Loucy (cell line): ENCODE results near the gene TARDBP.

ENCODE experiments used
- H2AFZ ChIP-seq: fragments of 200-600 bp; sonication (generic); 2 replicates; pipeline ENCODE4 v1.6.0; 2016; ENCODE audit warnings: antibody characterized with exemption, mild to moderate bottlenecking, low read length, moderate library complexity
- H3F3A ChIP-seq: fragments of 200-600 bp; 2 replicates; pipeline ENCODE4 v1.6.0; 2016; ENCODE audit warnings: antibody characterized with exemption, low read depth, mild to moderate bottlenecking
- H3K27me3 ChIP-seq: fragments of 200-600 bp; sonication (generic); 2 replicates; pipeline ENCODE4 v1.6.1; 2014; ENCODE audit warnings: low read length, mild to moderate bottlenecking; ENCODE audit not compliant: insufficient read depth, poor library complexity, severe bottlenecking
- H3K36me3 ChIP-seq: fragments of 200-600 bp; sonication (generic); 2 replicates; pipeline ENCODE4 v1.6.1; 2016; ENCODE audit warnings: low read length; ENCODE audit not compliant: insufficient read depth
- H3K4me1 ChIP-seq: fragments of 200-600 bp; sonication (generic); 2 replicates; pipeline ENCODE4 v1.5.1; 2014; ENCODE audit warnings: low read length, mild to moderate bottlenecking; ENCODE audit not compliant: insufficient read depth, poor library complexity, severe bottlenecking
- H3K4me2 ChIP-seq: fragments of 200-600 bp; sonication (generic); 2 replicates; pipeline ENCODE4 v1.6.0; 2014; ENCODE audit warnings: antibody characterized with exemption, low read length, low read depth, mild to moderate bottlenecking; ENCODE audit not compliant: poor library complexity, severe bottlenecking
- H3K4me3 ChIP-seq: fragments of 200-600 bp; sonication (generic); 2 replicates; pipeline ENCODE4 v1.5.1; 2014; ENCODE audit warnings: low read length, mild to moderate bottlenecking, mixed read lengths; ENCODE audit not compliant: poor library complexity, severe bottlenecking
- H3K79me2 ChIP-seq: fragments of 200-600 bp; sonication (generic); 2 replicates; pipeline ENCODE4 v1.6.1; 2014; ENCODE audit warnings: low read length; ENCODE audit not compliant: insufficient read depth
- H3K9ac ChIP-seq: fragments of 200-600 bp; sonication (generic); 2 replicates; pipeline ENCODE4 v1.6.0; 2014; ENCODE audit warnings: mild to moderate bottlenecking, low read depth, low read length, moderate library complexity; ENCODE audit not compliant: poor library complexity, severe bottlenecking
- H3K9me2 ChIP-seq: fragments of 200-600 bp; sonication (generic); replicated peaks from 2 replicates; pipeline ENCODE4 v1.6.1; 2016; ENCODE audit warnings: low read depth, low read length, mixed read lengths
- H3K9me3 ChIP-seq: fragments of 200-600 bp; sonication (generic); 2 replicates; pipeline ENCODE4 v1.6.1; 2014; ENCODE audit warnings: mild to moderate bottlenecking, antibody characterized with exemption, low read length, low read depth; ENCODE audit not compliant: insufficient read depth
- H4K20me1 ChIP-seq: fragments of 200-600 bp; sonication (generic); 2 replicates; pipeline ENCODE4 v1.6.0; 2014; ENCODE audit warnings: antibody characterized with exemption, low read length, mild to moderate bottlenecking; ENCODE audit not compliant: insufficient read depth, poor library complexity, severe bottlenecking
- EZH2phosphoT487 ChIP-seq: fragments of 200-600 bp; IDR thresholded peaks from 2 replicates; pipeline ENCODE4 v1.6.1; 2018; ENCODE audit warnings: antibody characterized with exemption, mild to moderate bottlenecking, moderate library complexity, borderline replicate concordance
- TF ChIP-seq, protein P1 (sequence below): fragments of 200-600 bp; sonication (generic); conservative IDR thresholded peaks from 2 replicates; pipeline ENCODE4 v1.5.1; 2014; ENCODE audit warnings: mild to moderate bottlenecking, antibody characterized with exemption, low read length

Gene TARDBP

GRCh38 chr1:11026052-11026451 is 13.6 kb downstream of the TARDBP start:
- H4K20me1 ChIP-seq: peaks cover 35% of the 10 kb centered on the region
- H3K4me1 ChIP-seq: no peaks in the 10 kb centered on the region
- no peak overlapping the region for H2AFZ ChIP-seq
- H3K4me2 ChIP-seq: no peak overlapping the region
- no peaks in the 10 kb centered on the region for H3K27me3 ChIP-seq
- H3K9me2 ChIP-seq: no peaks in the 10 kb centered on the region
- H3K36me3 ChIP-seq: peaks cover 68% of the 10 kb centered on the region; the same call in 1 of the 2 replicates
- H3K79me2 ChIP-seq: peaks cover 6% of the 10 kb centered on the region; the same call in 1 of the 2 replicates
- no peaks in the 10 kb centered on the region for H3F3A ChIP-seq
- H3K4me3 ChIP-seq: no peak overlapping the region
- no peaks in the 10 kb centered on the region for H3K9me3 ChIP-seq
- H3K9ac ChIP-seq: peak overlapping the region; percentile 2
- TF ChIP-seq EZH2phosphoT487: no peak
- TF ChIP-seq, protein P1, sequence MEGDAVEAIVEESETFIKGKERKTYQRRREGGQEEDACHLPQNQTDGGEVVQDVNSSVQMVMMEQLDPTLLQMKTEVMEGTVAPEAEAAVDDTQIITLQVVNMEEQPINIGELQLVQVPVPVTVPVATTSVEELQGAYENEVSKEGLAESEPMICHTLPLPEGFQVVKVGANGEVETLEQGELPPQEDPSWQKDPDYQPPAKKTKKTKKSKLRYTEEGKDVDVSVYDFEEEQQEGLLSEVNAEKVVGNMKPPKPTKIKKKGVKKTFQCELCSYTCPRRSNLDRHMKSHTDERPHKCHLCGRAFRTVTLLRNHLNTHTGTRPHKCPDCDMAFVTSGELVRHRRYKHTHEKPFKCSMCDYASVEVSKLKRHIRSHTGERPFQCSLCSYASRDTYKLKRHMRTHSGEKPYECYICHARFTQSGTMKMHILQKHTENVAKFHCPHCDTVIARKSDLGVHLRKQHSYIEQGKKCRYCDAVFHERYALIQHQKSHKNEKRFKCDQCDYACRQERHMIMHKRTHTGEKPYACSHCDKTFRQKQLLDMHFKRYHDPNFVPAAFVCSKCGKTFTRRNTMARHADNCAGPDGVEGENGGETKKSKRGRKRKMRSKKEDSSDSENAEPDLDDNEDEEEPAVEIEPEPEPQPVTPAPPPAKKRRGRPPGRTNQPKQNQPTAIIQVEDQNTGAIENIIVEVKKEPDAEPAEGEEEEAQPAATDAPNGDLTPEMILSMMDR: no peak

DNA sequence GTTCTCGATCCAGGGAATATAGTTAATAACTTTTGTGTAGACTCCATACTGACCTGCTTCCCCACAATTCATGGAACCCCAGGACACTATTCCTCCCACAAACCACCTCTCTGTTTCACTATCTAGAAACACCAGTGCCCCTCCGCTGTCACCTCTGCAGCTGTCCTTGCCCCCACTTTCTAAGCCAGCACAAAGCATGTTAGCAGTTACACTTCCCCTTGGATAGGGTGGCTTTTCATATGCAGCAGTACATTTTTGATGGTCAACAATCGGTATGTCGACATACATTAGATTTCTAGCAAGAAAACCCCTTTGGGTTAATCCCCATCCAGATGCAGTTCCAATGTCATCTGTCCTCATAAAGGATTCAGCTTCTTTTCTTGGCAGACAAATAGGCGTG is 14.4 kb downstream of the TARDBP start:
- Histone ChIP-seq H3F3A (no peaks in the 10 kb centered on the region), H3K36me3 (peaks cover 59% of the 10 kb centered on the region; the same call in 1 of the 2 replicates), H3K4me1 (no peaks in the 10 kb centered on the region), H3K9me3 (no peaks in the 10 kb centered on the region), H3K4me3 (no peak overlapping the region), H3K4me2 (no peak overlapping the region), H3K9ac (no peak overlapping the region), H2AFZ (no peak overlapping the region), H3K9me2 (no peaks in the 10 kb centered on the region), H4K20me1 (peaks cover 29% of the 10 kb centered on the region), H3K79me2 (peaks cover 6% of the 10 kb centered on the region; the same call in 1 of the 2 replicates), H3K27me3 (no peaks in the 10 kb centered on the region)
- TF ChIP-seq EZH2phosphoT487: no peak
- TF ChIP-seq, protein P1: no peak

DNA sequence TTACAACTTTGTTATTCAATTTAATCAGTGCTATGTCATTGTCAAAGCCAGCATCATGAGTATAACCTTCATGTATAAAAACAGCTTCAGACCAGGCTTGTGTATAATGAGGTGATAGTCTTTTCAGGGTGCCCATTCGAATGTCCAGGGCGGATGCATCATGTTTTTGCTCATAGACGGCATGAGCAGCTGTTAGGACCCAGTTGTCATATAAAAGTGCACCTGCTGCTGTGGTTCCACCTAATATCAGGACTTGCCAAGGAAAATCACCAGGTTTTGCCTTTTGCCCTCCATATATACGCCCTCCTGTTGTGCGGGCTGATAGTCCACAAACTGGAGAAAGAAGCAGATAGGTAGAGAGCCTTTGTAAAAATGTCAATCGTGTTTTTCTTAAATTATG is 14.9 kb downstream of the TARDBP start:
- Histone ChIP-seq H3K9me2 (no peaks in the 10 kb centered on the region), H3K27me3 (no peaks in the 10 kb centered on the region), H3F3A (no peaks in the 10 kb centered on the region), H3K36me3 (peaks cover 55% of the 10 kb centered on the region; the same call in 1 of the 2 replicates), H3K79me2 (peaks cover 6% of the 10 kb centered on the region; the same call in 1 of the 2 replicates), H3K4me2 (no peak overlapping the region), H3K9me3 (no peaks in the 10 kb centered on the region), H3K4me3 (no peak overlapping the region), H3K4me1 (no peaks in the 10 kb centered on the region), H2AFZ (no peak overlapping the region), H4K20me1 (peaks cover 28% of the 10 kb centered on the region), H3K9ac (no peak overlapping the region)
- TF ChIP-seq EZH2phosphoT487: no peak
- TF ChIP-seq, protein P1: no peak
